Calu3 (cell line): ENCODE results near the gene TMEM234. TPM values are rescaled to one million over a fixed set of nuclear protein-coding genes. Genes with fewer than 3 reads are reported as not detected.

Experiments used
- BruUV-seq: library from RNA; stranded (reverse); fragments of 400-500 nt; replicated peaks from 2 replicates; lab custom pipeline; 2021; lab: Mats Ljungman, UMichigan
- CTCF ChIA-PET: fragments of 300-600 bp; sonication (Branson Sonifier 250); formaldehyde crosslinking; loops from one replicate; lab custom pipeline; 2022; ENCODE audit warnings: antibody characterized with exemption; lab: Charles Lee
- DNase-seq: peaks from one replicate; pipeline ENCODE4 v3.0.0; 2022
- H3K27ac Mint-ChIP-seq: one replicate; pipeline ENCODE4 v1.8.0; 2022; ENCODE audit warnings: mixed read lengths; ENCODE audit not compliant: unreplicated experiment
- H3K27me3 Mint-ChIP-seq: one replicate; pipeline ENCODE4 v1.8.0; 2022; ENCODE audit warnings: mixed read lengths; ENCODE audit not compliant: unreplicated experiment
- H3K36me3 Mint-ChIP-seq: one replicate; pipeline ENCODE4 v1.8.0; 2022; ENCODE audit warnings: mild to moderate bottlenecking, moderate library complexity, mixed read lengths; ENCODE audit not compliant: insufficient read depth, unreplicated experiment
- H3K4me1 Mint-ChIP-seq: one replicate; pipeline ENCODE4 v1.8.0; 2022; ENCODE audit warnings: mild to moderate bottlenecking, low read depth, mixed read lengths; ENCODE audit not compliant: unreplicated experiment
- H3K4me3 Mint-ChIP-seq: one replicate; pipeline ENCODE4 v1.8.0; 2022; ENCODE audit warnings: mild to moderate bottlenecking, low read depth, moderate library complexity, mixed read lengths; ENCODE audit not compliant: unreplicated experiment
- H3K9me3 Mint-ChIP-seq: one replicate; pipeline ENCODE4 v1.8.0; 2022; ENCODE audit warnings: low read depth, mixed read lengths; ENCODE audit not compliant: unreplicated experiment
- CTCF ChIP-seq: fragments of 200-600 bp; IDR thresholded peaks from one replicate; pipeline ENCODE4 v1.8.0; 2022; ENCODE audit warnings: antibody characterized with exemption; ENCODE audit not compliant: unreplicated experiment
- intact Hi-C: fragments of 100-400 bp; cut with micrococcal nuclease; formaldehyde crosslinking; loops from one replicate; pipeline ENCODE4 v1.10.0; 2022; ENCODE audit not compliant: unreplicated experiment
- total RNA-seq: library from RNA; stranded (reverse); gene quantifications from 2 replicates; pipeline ENCODE4 v1.2.3, GENCODE V29; 2022

Gene TMEM234
- total RNA-seq, 1 experiment from 2014 or later, result 35.5 TPM

DNA sequence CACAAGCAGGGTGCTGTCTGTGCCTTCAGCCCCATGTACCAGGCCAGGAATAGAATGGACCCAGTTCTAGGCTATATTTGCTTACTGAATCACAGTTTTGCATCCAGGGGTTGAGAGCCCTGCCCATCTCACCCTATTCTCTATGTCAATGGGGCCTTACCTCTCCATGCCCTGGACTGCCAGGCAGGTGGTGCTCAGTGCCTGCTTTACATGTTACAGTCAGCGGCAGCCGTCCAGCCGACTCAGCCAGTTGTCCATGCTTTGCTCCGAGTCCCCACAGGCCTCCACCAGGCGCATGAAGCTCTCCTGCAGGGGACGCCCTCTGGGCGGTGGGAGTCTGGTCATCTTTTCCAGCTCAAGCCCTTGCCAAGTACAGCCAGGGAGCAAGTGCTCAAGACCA, 12.6 kb upstream of the TMEM234 start:
- no TSS peak for BruUV-seq

DNA sequence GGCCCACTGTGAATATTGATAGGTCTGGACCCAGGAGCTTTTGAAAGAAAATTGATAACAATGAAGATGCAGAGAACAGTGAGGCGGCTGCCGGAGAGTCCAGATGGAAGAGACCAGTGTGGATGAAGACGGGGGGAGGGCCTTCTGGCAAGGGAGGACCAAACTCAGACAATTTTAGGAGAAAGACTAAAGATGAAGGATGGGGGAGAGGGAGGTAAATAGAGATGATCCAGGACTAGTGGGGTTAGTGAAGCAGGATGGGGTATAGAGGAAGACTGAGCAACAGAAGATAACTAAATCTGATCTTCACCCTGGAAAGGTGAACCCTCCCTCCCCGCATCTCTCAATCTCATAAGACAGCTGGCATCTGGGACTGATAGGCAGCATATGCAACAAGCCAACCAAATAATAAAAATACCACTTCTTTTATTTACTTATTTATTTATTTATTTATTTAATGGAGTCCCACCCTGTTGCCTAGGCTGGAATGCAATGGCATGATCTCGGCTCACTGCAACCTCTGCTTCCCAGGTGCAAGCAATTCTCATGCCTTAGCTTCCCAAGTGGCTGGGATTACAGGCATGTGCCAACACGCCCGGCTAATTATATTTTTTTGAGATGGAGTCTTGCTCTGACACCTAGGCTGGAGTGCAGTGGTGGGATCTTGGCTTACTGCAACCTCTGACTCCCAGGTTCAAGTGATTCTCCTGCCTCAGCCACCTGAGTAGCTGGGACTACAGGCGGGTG, 10.6 kb upstream of the TMEM234 start:
- H3K4me1 Mint-ChIP-seq, result no peaks in the 10 kb centered on the region
- H3K4me3 Mint-ChIP-seq, result no peak overlapping the region
- DNase-seq, result no peak
- H3K27ac Mint-ChIP-seq, result peak overlapping the region; percentile 10
- H3K9me3 Mint-ChIP-seq, result no peaks in the 10 kb centered on the region
- intact Hi-C loops, result no loop called here
- no peak for TF ChIP-seq CTCF
- H3K36me3 Mint-ChIP-seq, result peaks cover 35% of the 10 kb centered on the region
- H3K27me3 Mint-ChIP-seq, result no peaks in the 10 kb centered on the region
- CTCF ChIA-PET, result no interaction called here
- BruUV-seq, result no TSS peak

More for the DNA sequence above, 12.6 kb upstream of the TMEM234 start:
- Mint-ChIP-seq H3K4me3 (no peak overlapping the region), H3K4me1 (no peaks in the 10 kb centered on the region), H3K36me3 (peaks cover 19% of the 10 kb centered on the region), H3K27me3 (no peaks in the 10 kb centered on the region), H3K27ac (no peak overlapping the region), H3K9me3 (no peaks in the 10 kb centered on the region)
- no peak for DNase-seq
- intact Hi-C loops, result no loop called here
- no peak for TF ChIP-seq CTCF
- CTCF ChIA-PET, result interaction anchor here (0.7 kb wide), 1 partner anchor 11 kb away, joined by 3 read pairs; no protein-coding TSS in a partner anchor

DNA sequence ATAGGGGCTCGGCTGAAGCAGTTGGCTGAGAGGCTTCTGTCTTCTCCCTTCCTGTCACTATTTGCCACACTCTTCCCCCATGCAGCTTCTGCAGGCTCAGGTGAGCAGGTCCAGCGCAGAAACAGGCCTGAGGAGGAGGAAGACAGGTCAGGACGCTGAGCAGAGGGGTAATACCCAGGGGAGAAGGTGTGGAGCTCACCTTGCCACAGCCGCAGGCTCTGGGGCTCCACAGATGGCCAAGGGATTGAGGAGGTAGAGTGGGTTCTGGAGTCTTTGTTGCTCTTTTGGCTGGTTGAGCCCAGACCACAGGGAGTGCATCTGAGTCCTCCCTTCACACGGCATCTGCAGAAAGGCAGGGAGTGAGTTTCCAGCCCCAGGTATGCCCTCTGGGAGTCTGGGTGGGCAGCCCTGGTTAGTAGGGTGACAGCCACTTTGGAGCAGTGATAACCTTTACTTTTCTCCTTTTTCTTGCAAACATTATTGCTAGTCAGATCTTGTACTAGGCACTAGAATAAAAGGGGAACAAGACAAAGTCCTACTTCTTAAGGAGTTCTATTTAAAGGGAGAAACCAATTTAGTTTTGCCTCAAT, 9.8 kb upstream of the TMEM234 start:
- H3K9me3 Mint-ChIP-seq, result no peaks in the 10 kb centered on the region
- peaks cover 42% of the 10 kb centered on the region for H3K36me3 Mint-ChIP-seq
- H3K4me3 Mint-ChIP-seq, result no peak overlapping the region
- no peak for DNase-seq
- CTCF ChIA-PET, result interaction anchor here (0.7 kb wide), 1 partner anchor 27 kb away, joined by 3 read pairs; the partner anchor contains the start of gene IQCC
- peak overlapping the region; percentile 10 for H3K27ac Mint-ChIP-seq
- H3K27me3 Mint-ChIP-seq, result no peaks in the 10 kb centered on the region
- no peak for TF ChIP-seq CTCF
- H3K4me1 Mint-ChIP-seq, result no peaks in the 10 kb centered on the region
- intact Hi-C loops, result no loop called here
- BruUV-seq, result no TSS peak

DNA sequence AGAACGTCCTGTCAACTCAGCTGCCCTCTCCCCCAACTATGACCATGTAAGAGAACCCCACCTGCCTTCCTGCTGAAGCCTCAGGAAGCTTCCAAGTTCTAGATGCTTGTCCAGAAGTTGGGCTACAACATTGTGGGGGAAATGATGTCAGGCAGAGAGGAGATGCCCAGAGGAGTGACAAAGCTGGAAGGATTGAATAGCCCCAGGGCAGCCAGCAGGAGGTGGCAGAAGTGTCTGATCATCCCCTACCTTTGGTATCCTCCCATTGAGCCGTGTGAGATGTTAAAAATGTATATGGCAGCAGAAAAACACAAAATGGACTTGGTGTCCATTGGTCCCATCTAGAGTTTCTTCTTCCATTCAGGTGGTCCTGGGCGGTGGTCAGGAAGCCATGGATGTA, 6.6 kb upstream of the TMEM234 start:
- intact Hi-C loops, result no loop called here
- H3K27me3 Mint-ChIP-seq, result no peaks in the 10 kb centered on the region
- H3K36me3 Mint-ChIP-seq, result peaks cover 64% of the 10 kb centered on the region
- TF ChIP-seq CTCF, result no peak
- no peak overlapping the region for H3K4me3 Mint-ChIP-seq
- CTCF ChIA-PET, result interaction anchor here (0.6 kb wide), 1 partner anchor 78 kb away, joined by 3 read pairs; no protein-coding TSS in a partner anchor
- H3K9me3 Mint-ChIP-seq, result no peaks in the 10 kb centered on the region
- H3K27ac Mint-ChIP-seq, result no peak overlapping the region
- DNase-seq, result no peak
- no TSS peak for BruUV-seq
- H3K4me1 Mint-ChIP-seq, result peaks cover 5% of the 10 kb centered on the region
